H7 (cell line): ENCODE measurements around the gene TEX264. TPM values are rescaled to one million over a fixed set of nuclear protein-coding genes. Genes with fewer than 3 reads are reported as not detected.
"Not testable (repeated sequence)": the region's sequence is repeated elsewhere in the genome, so short reads cannot be mapped to it uniquely, and the experiment has no call there.

Experiments
- DNase-seq: peaks from one replicate; pipeline ENCODE4 v3.0.0; 2012
- H3K27me3 ChIP-seq: 2 replicates; pipeline ENCODE4 v1.6.0; 2011; ENCODE audit warnings: mild to moderate bottlenecking, low read length; ENCODE audit not compliant: control insufficient read depth, insufficient read depth
- H3K36me3 ChIP-seq: replicated peaks from 2 replicates; pipeline ENCODE4 v1.5.1; 2011; ENCODE audit warnings: low read length; ENCODE audit not compliant: control insufficient read depth, insufficient read depth
- H3K4me3 ChIP-seq: 2 replicates; pipeline ENCODE4 v1.5.1; 2011; ENCODE audit warnings: low read depth, mild to moderate bottlenecking, control low read depth, low read length, moderate library complexity; ENCODE audit not compliant: insufficient read depth
- total RNA-seq: library from RNA; depleted of rRNA; stranded (reverse); fragments of >200 nt; shearing (Covaris generic); gene quantifications from 2 replicates; pipeline ENCODE4 v1.2.3, GENCODE V29; 2014; rRNA removed

Gene TEX264
- 17.6 and 18.9 TPM in 2 replicates for total RNA-seq

GRCh38 chr3:51670823-51671733 lies at the start of gene TEX264:
Gene TEX264, plus strand, starts transcription at chr3:51671252. Its CDS starts 3,053 bp downstream, at chr3:51674305.
- no peaks in the 10 kb centered on the region for H3K27me3 ChIP-seq
- peak within 1 kb of the TSS; percentile 86 for H3K4me3 ChIP-seq
- no peaks in the 10 kb centered on the region; the same call in 1 of the 2 replicates for H3K36me3 ChIP-seq
- peak; percentile 93 for DNase-seq

GRCh38 chr3:51622413-51622812 lies 48.6 kb upstream of the TEX264 start:
- no peak for DNase-seq
- Histone ChIP-seq H3K4me3 (no peak overlapping the region), H3K27me3 (no peaks in the 10 kb centered on the region), H3K36me3 (no peaks in the 10 kb centered on the region; the same call in 1 of the 2 replicates)

- DNase-seq, result no peak
- Histone ChIP-seq H3K27me3 (no peaks in the 10 kb centered on the region), H3K36me3 (no peaks in the 10 kb centered on the region; the same call in none of the 2 replicates), H3K4me3 (no peak overlapping the region)
Observed at GRCh38 chr3:51622868-51623267, 48.2 kb upstream of the TEX264 start.

DNA sequence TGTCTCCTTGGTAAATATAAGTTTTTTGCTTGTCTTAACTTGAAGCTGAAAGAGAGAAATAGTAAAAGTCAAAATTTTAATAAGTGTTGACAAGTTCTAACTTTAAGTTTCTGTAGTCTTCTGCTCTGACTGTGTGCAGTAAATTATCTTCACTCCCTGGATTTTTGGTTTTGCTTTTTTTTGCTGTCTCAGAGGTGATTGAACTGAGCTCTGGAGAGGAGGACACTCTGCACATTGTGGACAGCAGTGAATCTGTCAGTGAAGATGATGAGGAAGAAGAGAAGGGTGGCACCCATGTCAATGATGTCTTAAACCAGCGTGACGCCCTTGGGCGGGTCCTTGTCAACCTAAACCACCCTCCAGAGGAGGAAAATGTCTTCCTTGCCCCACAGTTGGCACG lies 40.5 kb upstream of the TEX264 start:
- peaks cover 13% of the 10 kb centered on the region for H3K36me3 ChIP-seq
- DNase-seq, result no peak
- H3K4me3 ChIP-seq, result no peak overlapping the region
- H3K27me3 ChIP-seq, result no peaks in the 10 kb centered on the region

DNA sequence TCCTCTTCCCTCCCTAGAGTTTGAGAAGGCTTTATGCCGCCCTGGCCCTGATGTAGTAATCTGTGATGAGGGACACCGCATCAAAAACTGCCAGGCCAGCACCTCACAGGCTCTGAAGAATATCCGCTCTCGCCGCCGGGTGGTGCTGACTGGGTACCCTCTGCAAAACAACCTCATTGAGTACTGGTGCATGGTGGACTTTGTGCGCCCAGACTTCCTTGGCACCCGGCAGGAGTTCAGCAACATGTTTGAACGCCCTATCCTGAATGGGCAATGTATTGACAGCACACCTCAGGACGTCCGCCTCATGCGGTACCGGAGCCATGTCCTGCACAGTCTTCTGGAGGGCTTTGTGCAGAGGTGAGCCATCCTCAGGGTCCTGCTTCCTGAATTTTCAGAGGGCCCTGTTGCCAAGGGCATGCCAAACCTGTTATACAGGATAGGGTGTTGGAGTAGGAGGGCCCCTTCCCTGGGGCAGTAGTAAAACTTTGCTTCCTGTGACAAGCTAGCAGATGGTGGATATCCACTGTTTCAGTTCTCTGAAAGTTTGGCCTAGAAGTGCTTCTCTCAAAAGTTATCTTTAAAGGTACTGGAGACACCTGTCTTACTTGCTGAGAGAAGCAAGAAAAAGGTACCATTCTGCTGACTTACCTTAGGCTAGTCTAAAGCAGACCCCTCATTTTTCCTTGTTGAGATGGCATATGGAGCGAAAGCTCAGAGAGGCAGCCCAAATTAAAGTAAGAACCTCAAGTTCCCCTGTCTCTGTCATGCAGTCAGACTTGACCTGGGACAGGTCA lies 33.7 kb upstream of the TEX264 start:
- H3K27me3 ChIP-seq, result no peaks in the 10 kb centered on the region
- no peak overlapping the region for H3K4me3 ChIP-seq
- peaks cover 34% of the 10 kb centered on the region for H3K36me3 ChIP-seq
- DNase-seq, result no peak

DNA sequence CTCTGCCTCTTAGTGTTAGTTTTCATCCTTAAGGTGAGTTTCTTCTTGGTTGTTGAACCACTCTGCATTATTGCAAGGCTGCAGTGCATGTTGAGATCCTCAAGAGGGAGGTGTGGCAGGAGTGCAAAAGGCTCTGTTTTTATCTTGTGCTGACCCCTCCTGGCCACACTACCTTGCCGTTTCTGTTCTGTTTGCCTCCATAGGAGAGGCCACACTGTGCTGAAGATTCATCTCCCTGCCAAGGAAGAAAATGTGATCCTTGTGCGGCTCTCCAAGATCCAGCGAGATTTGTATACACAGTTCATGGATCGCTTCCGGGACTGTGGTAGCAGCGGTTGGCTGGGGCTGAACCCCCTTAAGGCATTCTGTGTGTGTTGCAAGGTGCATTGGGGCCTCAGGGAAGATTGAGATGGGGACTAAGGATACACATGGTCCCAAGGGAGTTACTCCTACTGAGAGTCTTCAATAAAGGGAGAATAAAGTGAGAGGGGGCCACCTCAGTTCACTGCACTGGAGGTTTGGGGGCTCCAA lies 33.0 kb upstream of the TEX264 start:
- DNase-seq, result peak; percentile 78
- Histone ChIP-seq H3K27me3 (no peaks in the 10 kb centered on the region), H3K4me3 (no peak overlapping the region), H3K36me3 (peaks cover 37% of the 10 kb centered on the region)

DNA sequence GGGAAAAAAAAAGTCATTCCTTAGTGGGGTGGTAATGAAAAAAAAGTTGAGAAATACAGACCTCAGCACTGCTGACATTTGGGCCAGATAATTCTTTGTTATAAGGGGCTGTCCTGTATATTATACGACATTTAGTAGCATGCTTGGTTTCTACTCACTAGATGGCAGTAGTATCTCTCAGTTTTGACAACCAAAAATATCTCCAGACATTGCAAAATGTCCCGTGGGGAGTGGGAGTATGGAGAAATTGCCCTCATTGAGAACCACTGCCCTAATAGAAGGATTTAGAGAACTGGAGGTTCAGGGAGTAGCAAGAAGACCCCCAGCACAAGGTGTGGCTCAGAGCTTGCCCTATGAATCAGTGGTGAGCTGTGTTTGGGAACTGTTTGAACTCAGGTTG lies 28.6 kb upstream of the TEX264 start:
- no peak overlapping the region for H3K4me3 ChIP-seq
- H3K27me3 ChIP-seq, result no peaks in the 10 kb centered on the region
- peaks cover 50% of the 10 kb centered on the region for H3K36me3 ChIP-seq
- DNase-seq, result no peak

GRCh38 chr3:51646091-51646490 lies 25.0 kb upstream of the TEX264 start:
- Histone ChIP-seq H3K4me3 (no peak overlapping the region), H3K36me3 (peaks cover 35% of the 10 kb centered on the region), H3K27me3 (no peaks in the 10 kb centered on the region)
- no peak for DNase-seq

GRCh38 chr3:51652103-51652502 lies 18.9 kb upstream of the TEX264 start:
- DNase-seq, H3K27me3 ChIP-seq, H3K36me3 ChIP-seq, H3K4me3 ChIP-seq: not testable (repeated sequence)

- not testable (repeated sequence) for H3K27me3 ChIP-seq
Observed at GRCh38 chr3:51653409-51653808, 17.6 kb upstream of the TEX264 start.

GRCh38 chr3:51657234-51657633 lies 13.8 kb upstream of the TEX264 start:
- Histone ChIP-seq H3K36me3 (peaks cover 8% of the 10 kb centered on the region), H3K4me3 (no peak overlapping the region), H3K27me3 (no peaks in the 10 kb centered on the region)
- no peak for DNase-seq

More at GRCh38 chr3:51653409-51653808, 17.6 kb upstream of the TEX264 start:
- not testable (repeated sequence) for H3K36me3 ChIP-seq, H3K4me3 ChIP-seq, DNase-seq

GRCh38 chr3:51659942-51660341 lies 11.1 kb upstream of the TEX264 start:
- Histone ChIP-seq H3K4me3 (no peak overlapping the region), H3K27me3 (no peaks in the 10 kb centered on the region), H3K36me3 (peaks cover 11% of the 10 kb centered on the region)
- no peak for DNase-seq

GRCh38 chr3:51662456-51662855 lies 8.6 kb upstream of the TEX264 start:
- H3K27me3 ChIP-seq, result no peaks in the 10 kb centered on the region
- H3K4me3 ChIP-seq, result no peak overlapping the region
- peaks cover 10% of the 10 kb centered on the region for H3K36me3 ChIP-seq
- peak; percentile 19 for DNase-seq

GRCh38 chr3:51668756-51669155 lies 2.3 kb upstream of the TEX264 start:
- Histone ChIP-seq H3K27me3 (no peaks in the 10 kb centered on the region), H3K36me3 (no peaks in the 10 kb centered on the region), H3K4me3 (no peak overlapping the region)
- no peak for DNase-seq
